GM19455 (cell line): ENCODE measurements around the gene CHTF18.
"Not testable (repeated sequence)": the region's sequence is repeated elsewhere in the genome, so short reads cannot be mapped to it uniquely, and the experiment has no call there.

ENCODE experiments used
- ATAC-seq: cut with Tn5 transposase; IDR thresholded peaks from one replicate; pipeline ENCODE4 v1.9.1; 2021; ENCODE audit not compliant: unreplicated experiment

The CHTF18 gene

DNA sequence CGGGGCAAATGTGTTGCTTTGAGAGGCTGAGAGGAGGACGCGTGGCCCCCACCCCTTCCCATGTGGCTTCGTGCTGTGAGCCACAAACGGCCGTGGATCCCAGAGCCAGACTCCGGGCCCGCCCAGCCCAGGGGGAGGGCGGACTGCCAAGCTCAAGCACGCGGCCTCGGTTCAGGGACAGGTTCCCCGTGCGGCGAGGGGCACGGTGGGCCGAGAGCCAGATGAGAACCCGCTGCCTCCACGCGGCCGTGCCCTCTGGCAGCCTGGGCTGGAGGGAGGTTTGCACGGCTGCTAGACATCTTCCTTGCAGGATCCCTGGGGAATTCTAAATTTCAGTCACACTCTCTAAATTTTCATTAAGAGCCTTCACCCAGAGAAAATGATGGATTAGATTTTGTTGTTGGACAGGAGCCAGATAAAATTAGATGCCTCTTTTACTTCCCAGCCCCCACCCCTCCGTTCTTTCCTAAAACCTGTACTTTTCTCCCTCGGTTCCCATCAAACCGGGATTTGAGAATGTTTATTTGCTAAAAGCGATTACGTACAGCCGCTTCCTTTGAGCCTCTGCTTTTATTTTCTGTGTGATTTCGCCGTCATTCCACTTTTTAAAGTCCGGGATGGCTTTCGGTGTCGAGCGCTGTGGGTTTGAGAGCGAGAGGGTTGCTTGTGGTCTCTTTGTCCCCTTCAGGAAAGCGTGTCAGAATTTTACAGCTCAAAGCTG, 37.1 kb downstream of the CHTF18 start:
- no peak for ATAC-seq

DNA sequence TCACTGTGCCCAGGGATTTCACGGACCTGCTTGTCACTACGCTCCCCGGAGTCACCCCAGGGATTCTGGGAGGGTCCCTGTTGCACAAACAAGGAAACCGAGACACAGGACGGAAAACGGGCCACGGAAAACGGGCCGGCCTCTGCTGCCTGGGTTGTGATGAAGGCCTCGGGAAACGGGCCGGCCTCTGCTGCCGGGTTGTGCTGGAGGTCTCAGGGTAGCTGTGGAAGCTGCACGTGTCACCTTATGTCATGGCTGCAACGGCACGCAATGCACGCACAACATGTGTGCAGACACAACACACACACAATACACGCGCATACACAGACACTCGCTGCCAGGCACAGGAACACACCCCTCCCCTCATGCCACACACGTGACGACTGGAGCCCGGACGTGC, 39.1 kb downstream of the CHTF18 start:
- no peak for ATAC-seq

- ATAC-seq: no peak
These were observed 40.5 kb downstream of the CHTF18 start for GRCh38 chr16:828891-829290.

DNA sequence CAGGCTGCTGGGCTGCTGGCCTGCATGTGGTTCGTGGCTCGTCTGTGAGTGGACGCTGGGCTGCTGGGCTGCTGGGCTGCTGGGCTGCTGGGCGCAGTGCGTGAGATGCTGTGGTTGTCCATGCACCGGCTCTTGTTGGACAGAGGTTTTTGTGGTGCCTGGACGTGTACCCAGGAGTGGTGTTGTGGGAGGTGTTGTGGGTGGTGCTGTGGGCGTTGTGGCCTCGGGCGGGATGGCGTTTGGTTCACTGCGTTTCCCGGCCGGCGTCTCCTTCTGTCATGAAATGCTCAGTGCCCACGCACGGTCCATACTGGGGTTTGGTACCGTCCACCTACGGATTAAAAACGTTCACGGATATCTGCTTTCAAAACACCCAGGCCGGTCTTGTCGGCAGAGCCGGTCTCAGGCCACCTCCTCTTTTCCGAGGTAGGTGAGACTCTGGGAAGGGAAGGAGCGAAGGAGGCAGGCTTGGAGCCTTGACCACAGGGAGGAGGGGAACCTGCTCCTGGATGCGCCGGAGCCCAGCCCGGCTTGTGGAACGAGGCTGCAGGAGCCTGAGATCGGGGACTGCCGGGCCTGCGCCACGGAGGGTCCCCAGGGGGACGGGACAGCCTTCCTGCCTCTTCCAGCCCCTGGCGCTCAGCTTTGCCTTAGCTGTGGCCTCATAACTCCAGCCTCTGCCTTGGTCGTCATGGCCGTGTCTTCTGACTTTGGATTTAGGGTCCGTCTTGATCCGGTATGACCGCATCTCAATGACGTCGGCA, 41.9 kb downstream of the CHTF18 start:
- ATAC-seq: no peak

DNA sequence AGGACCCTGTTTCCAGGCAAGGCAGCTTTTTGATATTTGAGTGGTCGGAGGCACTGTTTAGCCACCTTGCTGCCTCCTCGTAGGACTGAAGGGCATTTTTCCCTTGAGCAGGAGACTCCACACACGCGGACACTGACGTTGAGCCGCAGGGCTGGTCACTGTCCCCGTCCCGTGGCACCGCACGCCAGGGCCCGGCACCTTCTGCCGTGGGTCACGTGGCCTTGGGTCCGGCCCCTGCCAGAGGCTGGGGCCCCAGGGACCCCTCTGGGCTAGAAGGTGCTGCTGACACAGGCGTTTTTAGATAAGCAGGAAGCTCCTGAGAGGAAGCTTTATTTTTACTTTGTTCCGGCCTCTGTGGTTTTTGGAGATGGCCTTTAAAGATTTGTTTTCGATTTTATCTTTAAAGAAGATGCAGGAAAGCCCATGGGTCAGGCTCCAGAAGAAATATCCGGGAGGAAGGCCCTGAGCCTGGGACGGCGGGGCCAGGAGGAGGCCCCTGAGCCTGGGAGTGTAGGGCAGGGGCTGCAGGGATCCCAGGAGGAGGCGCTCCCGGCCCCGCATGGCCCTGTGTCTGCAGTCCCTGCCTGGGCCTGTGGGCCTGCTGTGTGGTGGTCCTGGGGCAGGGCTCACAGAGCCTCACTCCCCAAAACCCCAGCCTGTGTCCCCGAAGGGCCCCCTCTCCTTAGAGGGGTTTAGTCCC, 42.6 kb downstream of the CHTF18 start:
- ATAC-seq: no peak

- ATAC-seq: no peak
These were observed 43.4 kb downstream of the CHTF18 start for GRCh38 chr16:831571-832413.

GRCh38 chr16:832652-833336, 44.4 kb downstream of the CHTF18 start:
- ATAC-seq: no peak

DNA sequence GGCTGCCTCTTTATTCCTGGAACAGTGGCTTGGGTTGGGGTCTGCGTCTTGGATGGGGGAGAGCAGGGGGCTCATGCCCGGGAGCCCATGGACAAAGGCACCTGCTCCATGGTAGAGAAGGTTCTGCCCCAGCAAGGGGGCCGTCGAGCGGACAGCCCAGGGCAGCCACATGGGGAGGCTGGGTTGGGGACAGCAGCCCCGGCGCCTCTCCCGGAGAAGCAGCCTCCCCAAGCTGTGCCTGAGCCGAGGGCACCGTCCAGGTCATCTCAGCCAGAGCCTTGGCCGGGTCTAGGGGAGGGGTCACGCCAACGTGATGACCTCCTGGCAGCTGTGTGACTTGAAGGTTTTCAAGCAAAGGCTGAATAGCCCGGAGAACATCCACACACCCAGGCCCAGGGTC, 45.0 kb downstream of the CHTF18 start:
- ATAC-seq: no peak

DNA sequence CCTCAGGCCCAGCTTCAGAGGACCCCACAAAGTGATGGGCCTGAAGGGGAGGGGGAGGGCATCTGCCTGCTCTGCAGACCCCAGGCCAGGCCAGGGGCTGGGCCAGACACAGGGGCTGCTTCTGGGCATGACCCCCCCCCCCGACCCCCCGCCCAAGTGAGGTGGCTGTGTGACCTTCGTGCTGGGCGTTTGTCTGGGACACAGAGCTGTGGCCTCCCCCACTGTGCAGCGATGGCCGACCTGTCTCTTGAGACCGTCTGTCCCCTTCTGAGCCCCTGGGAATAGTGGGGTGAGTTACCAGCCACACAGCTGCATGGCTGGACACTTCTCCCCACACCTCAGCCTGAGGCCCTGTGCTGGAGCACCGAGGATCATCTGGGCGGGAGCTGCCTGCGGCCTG, 47.0 kb downstream of the CHTF18 start:
- ATAC-seq: no peak

DNA sequence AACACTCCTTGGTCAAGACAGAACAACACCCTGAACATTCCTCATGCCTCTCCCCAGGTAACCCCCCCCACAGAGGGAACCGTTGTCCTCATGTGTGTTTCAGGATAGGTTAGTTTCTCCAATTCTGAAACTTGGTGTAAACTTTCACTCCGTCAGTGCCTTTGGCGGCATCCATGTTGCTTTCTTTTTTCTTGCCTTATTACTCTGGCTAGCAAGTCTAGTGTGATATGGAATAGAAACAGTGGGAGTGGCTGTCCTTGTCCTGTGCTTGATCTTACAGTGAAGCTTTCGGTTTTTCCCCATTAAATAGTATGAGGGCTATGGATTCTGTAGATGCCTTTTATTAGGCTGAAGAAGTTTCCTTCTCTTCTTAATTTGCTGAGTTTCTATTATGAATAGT, 47.8 kb downstream of the CHTF18 start:
- no peak for ATAC-seq

GRCh38 chr16:836822-837221, 48.4 kb downstream of the CHTF18 start:
- not testable (repeated sequence) for ATAC-seq

DNA sequence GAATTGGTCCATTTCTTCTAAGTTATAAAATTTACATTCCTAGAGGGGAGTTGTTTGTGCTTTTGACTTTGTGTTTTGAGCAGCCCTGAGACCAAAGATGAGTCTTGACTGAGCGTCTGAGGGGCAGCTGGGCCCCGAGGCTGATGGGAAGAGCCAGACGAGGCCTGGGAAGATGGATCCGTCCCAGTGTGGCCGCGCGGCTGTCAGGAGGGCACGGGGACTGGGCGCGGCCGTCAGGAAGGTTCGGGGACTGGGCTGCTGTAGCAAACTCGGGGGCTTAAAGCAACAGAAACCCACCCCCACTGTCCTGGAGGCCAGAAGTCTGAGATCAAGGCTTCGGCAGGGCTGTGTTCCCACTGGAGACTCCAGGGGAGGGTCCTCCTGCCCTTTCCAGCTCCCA, 50.3 kb downstream of the CHTF18 start:
- no peak for ATAC-seq

DNA sequence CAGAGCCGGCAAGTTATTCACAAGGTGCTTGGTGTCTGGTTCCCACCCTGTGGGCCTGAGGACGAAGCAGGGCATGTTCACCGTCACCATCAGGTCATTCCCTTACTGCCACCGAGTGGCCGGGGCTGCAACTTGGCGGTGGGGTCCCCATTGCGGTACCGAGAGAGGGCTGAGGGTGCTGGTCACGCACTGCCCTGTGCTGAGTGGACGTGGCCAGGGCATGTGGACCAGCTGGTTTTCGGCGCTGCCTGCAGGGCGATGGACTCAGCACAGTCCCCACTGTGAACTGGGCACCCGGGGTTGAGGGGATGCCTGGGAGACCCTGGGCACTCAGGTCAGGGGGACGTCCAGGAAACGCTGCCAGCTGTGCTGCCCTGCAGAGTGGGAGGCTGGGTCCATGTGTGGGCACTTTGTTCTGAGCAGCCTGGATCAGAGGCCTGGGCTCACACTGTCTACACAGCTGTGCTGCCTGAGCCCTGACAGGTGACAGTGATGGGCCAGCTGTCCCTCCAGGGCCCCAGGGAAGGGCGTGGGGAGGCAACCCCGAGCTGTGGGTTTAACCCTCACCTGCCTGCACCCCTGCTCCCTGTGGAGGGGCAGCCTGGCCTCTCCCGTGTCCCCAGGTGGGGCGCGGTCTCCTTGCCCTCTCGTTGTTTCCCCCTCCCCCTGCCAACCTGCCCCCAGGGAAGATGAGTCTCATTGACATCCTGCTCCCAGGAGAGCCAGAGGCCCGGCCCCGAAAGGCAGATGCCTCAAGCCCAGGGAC, 51.4 kb downstream of the CHTF18 start:
- no peak for ATAC-seq

DNA sequence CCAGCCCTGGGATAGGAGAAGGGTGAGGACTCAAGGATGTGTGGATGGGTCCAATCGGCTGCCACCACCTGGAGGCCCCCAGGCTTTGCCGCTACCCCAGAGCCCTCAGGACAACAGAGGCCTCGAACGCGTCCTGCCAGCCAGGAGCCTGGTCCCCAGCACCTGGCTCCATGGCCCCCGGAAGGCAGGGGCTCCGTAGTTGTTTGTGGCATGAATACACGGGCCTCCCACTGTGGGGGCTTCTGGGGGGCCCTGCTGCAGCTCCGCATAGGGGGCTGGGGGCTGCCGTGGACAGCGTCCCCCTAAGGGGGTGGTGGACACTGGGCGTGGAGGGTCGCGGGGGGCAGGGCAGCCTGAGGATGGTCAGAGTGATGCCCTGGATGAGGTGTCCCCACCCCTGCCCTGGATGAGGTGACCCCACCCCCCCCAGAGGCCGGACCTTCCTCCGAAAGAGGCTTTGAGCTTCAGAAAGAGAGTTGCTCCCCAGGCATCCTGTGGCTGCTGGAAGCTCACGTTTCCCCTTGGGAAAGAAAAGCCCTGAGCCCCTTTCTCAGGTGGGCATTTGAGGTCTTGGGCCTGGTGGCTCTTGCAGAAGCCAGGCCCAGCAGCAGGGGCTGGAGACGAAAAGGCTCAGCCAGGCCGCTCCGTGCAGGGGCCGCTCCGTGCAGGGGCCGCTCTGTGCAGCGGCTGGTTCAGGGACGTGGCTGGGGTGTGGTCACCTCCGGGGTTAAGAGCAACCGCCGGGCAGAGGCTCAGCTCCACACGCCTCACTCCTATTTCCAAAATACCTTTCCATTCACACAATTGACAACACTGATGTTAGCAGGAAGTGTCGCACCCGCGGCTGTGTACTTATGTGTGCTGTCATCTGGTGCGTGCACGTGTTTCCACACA, 52.4 kb downstream of the CHTF18 start:
- ATAC-seq: no peak

- ATAC-seq: no peak
These were observed 53.1 kb downstream of the CHTF18 start for GRCh38 chr16:841455-842060.

- no peak for ATAC-seq
These were observed 53.6 kb downstream of the CHTF18 start for GRCh38 chr16:842061-842476.

- ATAC-seq: no peak
These were observed 54.5 kb downstream of the CHTF18 start for GRCh38 chr16:842711-843560.
